ENCODE results near the gene ALDH4A1.
"Not testable (repeated sequence)": the region's sequence is repeated elsewhere in the genome, so short reads cannot be mapped to it uniquely, and the experiment has no call there.

The ALDH4A1 gene

GRCh38 chr1:18895317-18895716 lies 7.0 kb downstream of the ALDH4A1 start:
- DNase-seq, result no peak

- DNase-seq, result no peak
Observed at GRCh38 chr1:18893120-18893519, 9.2 kb downstream of the ALDH4A1 start.

GRCh38 chr1:18891858-18892257 lies 10.5 kb downstream of the ALDH4A1 start:
- not testable (repeated sequence) for DNase-seq

- DNase-seq, result no peak
Observed at GRCh38 chr1:18891426-18891780, 11.0 kb downstream of the ALDH4A1 start.

- DNase-seq, result no peak
Observed at GRCh38 chr1:18890706-18891425, 11.5 kb downstream of the ALDH4A1 start.

- DNase-seq, result no peak
Observed at GRCh38 chr1:18886003-18886335, 16.4 kb downstream of the ALDH4A1 start.

- no peak for DNase-seq
Observed at GRCh38 chr1:18885311-18886002, 16.9 kb downstream of the ALDH4A1 start.

GRCh38 chr1:18884727-18885126 lies 17.6 kb downstream of the ALDH4A1 start:
- no peak for DNase-seq

GRCh38 chr1:18884419-18884717 lies 18.0 kb downstream of the ALDH4A1 start:
- no peak for DNase-seq

GRCh38 chr1:18883636-18884418 lies 18.5 kb downstream of the ALDH4A1 start:
- DNase-seq, result peak; percentile 19 to 44

- DNase-seq, result no peak
Observed at GRCh38 chr1:18883079-18883478, 19.3 kb downstream of the ALDH4A1 start.

GRCh38 chr1:18882486-18882885 lies 19.9 kb downstream of the ALDH4A1 start:
- DNase-seq, result no peak

- DNase-seq, result no peak
Observed at GRCh38 chr1:18881642-18882431, 20.5 kb downstream of the ALDH4A1 start.

GRCh38 chr1:18881164-18881563 lies 21.2 kb downstream of the ALDH4A1 start:
- DNase-seq, result no peak

- DNase-seq, result no peak
Observed at GRCh38 chr1:18880585-18880984, 21.8 kb downstream of the ALDH4A1 start.

GRCh38 chr1:18879791-18880309 lies 22.5 kb downstream of the ALDH4A1 start:
- DNase-seq, result no peak

- DNase-seq, result no peak
Observed at GRCh38 chr1:18879215-18879790, 23.1 kb downstream of the ALDH4A1 start.

- DNase-seq, result no peak
Observed at GRCh38 chr1:18878538-18879214, 23.7 kb downstream of the ALDH4A1 start.

- no peak for DNase-seq
Observed at GRCh38 chr1:18877282-18877681, 25.1 kb downstream of the ALDH4A1 start.

GRCh38 chr1:18876210-18876609 lies 26.1 kb downstream of the ALDH4A1 start:
- DNase-seq, result no peak

- no peak for DNase-seq
Observed at GRCh38 chr1:18875796-18876128, 26.6 kb downstream of the ALDH4A1 start.

- peak in 1 of 2 experiments; percentile 54 for DNase-seq
Observed at GRCh38 chr1:18875107-18875795, 27.1 kb downstream of the ALDH4A1 start.
